Measurements from ENCODE around the gene HAGH. TPM values are rescaled to one million over a fixed set of nuclear protein-coding genes. Genes with fewer than 3 reads are reported as not detected.
A peak's percentile ranks its signal among the peaks of the same experiment; 100 is the strongest.

HAGH gene
- total RNA-seq, 2 donors from 2014 or later = 208 to 227 TPM

GRCh38 chr16:1781254-1781653, 45.4 kb downstream of the HAGH start:
- Histone ChIP-seq H3K27me3 (no peaks in the 10 kb centered on the region), H3K9me3 (no peaks in the 10 kb centered on the region), H3K4me3 (peak overlapping the region; percentile 75 to 76), H3K27ac (peak overlapping the region in 1 of 2 donors; percentile 79), H3K4me1 (peaks cover 0 to 48% of the 10 kb centered on the region in 2 donors), H3K36me3 (peaks cover 29% of the 10 kb centered on the region)
- TF ChIP-seq CTCF (IDR thresholded peaks at IDR 0.05) = no peak
- no peak for DNase-seq (ENCODE audit: low spot score)

GRCh38 chr16:1780677-1781072, 46.0 kb downstream of the HAGH start:
- TF ChIP-seq CTCF (IDR thresholded peaks at IDR 0.05) = no peak
- DNase-seq (ENCODE audit: low spot score) = no peak
- Histone ChIP-seq H3K4me3 (no peak overlapping the region), H3K27me3 (no peaks in the 10 kb centered on the region), H3K9me3 (no peaks in the 10 kb centered on the region), H3K4me1 (peaks cover 0 to 48% of the 10 kb centered on the region in 2 donors), H3K27ac (no peak overlapping the region), H3K36me3 (peaks cover 34% of the 10 kb centered on the region)

GRCh38 chr16:1779741-1780676, 46.6 kb downstream of the HAGH start:
- no peak overlapping the region for H3K27ac ChIP-seq
- H3K9me3 ChIP-seq = no peaks in the 10 kb centered on the region
- DNase-seq (ENCODE audit: low spot score) = no peak
- no peak overlapping the region for H3K4me3 ChIP-seq
- H3K4me1 ChIP-seq = peaks cover 0 to 41% of the 10 kb centered on the region in 2 donors
- TF ChIP-seq CTCF (IDR thresholded peaks at IDR 0.05) = no peak
- H3K27me3 ChIP-seq = no peaks in the 10 kb centered on the region
- peaks cover 37% of the 10 kb centered on the region for H3K36me3 ChIP-seq

GRCh38 chr16:1779234-1779701, 47.4 kb downstream of the HAGH start:
- DNase-seq (ENCODE audit: low spot score) = no peak
- Histone ChIP-seq H3K4me3 (no peak overlapping the region), H3K9me3 (no peaks in the 10 kb centered on the region), H3K27me3 (no peaks in the 10 kb centered on the region), H3K27ac (no peak overlapping the region), H3K4me1 (peaks cover 0 to 40% of the 10 kb centered on the region in 2 donors), H3K36me3 (peaks cover 37% of the 10 kb centered on the region)
- TF ChIP-seq CTCF (IDR thresholded peaks at IDR 0.05) = no peak

GRCh38 chr16:1778200-1779179, 48.1 kb downstream of the HAGH start:
- peaks cover 0 to 40% of the 10 kb centered on the region in 2 donors for H3K4me1 ChIP-seq
- no peak overlapping the region for H3K4me3 ChIP-seq
- no peaks in the 10 kb centered on the region for H3K27me3 ChIP-seq
- DNase-seq (ENCODE audit: low spot score) = no peak
- peaks cover 37% of the 10 kb centered on the region for H3K36me3 ChIP-seq
- no peaks in the 10 kb centered on the region for H3K9me3 ChIP-seq
- no peak overlapping the region for H3K27ac ChIP-seq
- no peak for TF ChIP-seq CTCF (IDR thresholded peaks at IDR 0.05)

Measured in right atrium auricular region (tissue), 2 donors.